Upper lobe of left lung (tissue), 6 donors: ENCODE results near the gene CLCA2. TPM values are rescaled to one million over a fixed set of nuclear protein-coding genes. Genes with fewer than 3 reads are reported as not detected.
A peak's percentile ranks its signal among the peaks of the same experiment; 100 is the strongest.

Experiments used
- ATAC-seq, 2 donors: fragments of 200-7000 bp; cut with Tn5 transposase; one replicate each; pipeline ENCODE4 v1.9.1; 2022; ENCODE audit warnings: mild to moderate bottlenecking in 2 of 2, moderate library complexity in 2 of 2; ENCODE audit not compliant: low FRiP score in 2 of 2
- DNase-seq, 2 donors: peaks; one replicate each; pipeline ENCODE4 v3.0.0-alpha.2; 2019 to 2020
- H3K27ac ChIP-seq, 4 donors: fragments of 200-600 bp; sonication (generic); one replicate each; pipeline ENCODE4 v1.5.1; 2016 to 2019
- H3K27me3 ChIP-seq, 4 donors: fragments of 200-600 bp; sonication (generic); one replicate each; pipeline ENCODE4 v1.5.1; 2017 to 2019
- H3K36me3 ChIP-seq, 4 donors: fragments of 200-600 bp; sonication (generic); one replicate each; pipeline ENCODE4 v1.5.1; 2016 to 2019
- H3K4me1 ChIP-seq, 4 donors: fragments of 200-600 bp; sonication (generic); one replicate each; pipeline ENCODE4 v1.5.1; 2018 to 2019
- H3K4me3 ChIP-seq, 4 donors: fragments of 200-600 bp; sonication (generic); one replicate each; pipeline ENCODE4 v1.5.1; 2017 to 2019; ENCODE audit warnings: mild to moderate bottlenecking in 2 of 4, moderate library complexity in 1 of 4
- H3K9me3 ChIP-seq, 4 donors: fragments of 200-600 bp; sonication (generic); one replicate each; pipeline ENCODE4 v1.5.1; 2018 to 2019
- EP300 ChIP-seq, 4 donors: sonication (generic); formaldehyde crosslinking; IDR thresholded peaks; one replicate each; pipeline ENCODE4 v1.5.1; 2017; ENCODE audit warnings: antibody characterized with exemption in 4 of 4, control low read depth in 2 of 4
- POLR2A ChIP-seq, 4 donors: fragments of 450-650 bp; IDR thresholded peaks; one replicate each; pipeline ENCODE4 v1.5.1; 2016 to 2017; ENCODE audit warnings: antibody characterized with exemption in 4 of 4, mild to moderate bottlenecking in 2 of 4
- POLR2AphosphoS5 ChIP-seq, 2 donors: sonication (generic); formaldehyde crosslinking; IDR thresholded peaks; one replicate each; pipeline ENCODE4 v1.5.1; 2017; ENCODE audit warnings: antibody characterized with exemption in 2 of 2
- WGBS, 2 donors: methylation state at CpG; one replicate each; pipeline ENCODE4 v1.1.5; 2017 to 2018; 5-methylcytosine and 5-hydroxymethylcytosine counted together
- total RNA-seq, 6 donors: library from RNA; depleted of rRNA in 4 of 6; stranded (reverse); fragments of >200 nt in 4 of 6; gene quantifications; one replicate each; pipeline versions ENCODE4 v1.1.0 to v1.2.1, GENCODE V29; 2016 to 2021
- TF ChIP-seq, protein P1 (sequence below), 6 experiments: fragments of 450-650 bp in 4 of 6; fragments of 200-600 bp in 2 of 6; sonication (generic) in 2 of 6; IDR thresholded peaks; one replicate each; pipeline ENCODE4 v1.5.1; 2016 to 2019; ENCODE audit warnings: antibody characterized with exemption in 6 of 6
- donor health status: DM: no; HTN: no; CAD: no; lungs with moderate emphysema.
- donor health status: DM: no; HTN: yes; CAD: no; lungs with severe emphysema.

Gene CLCA2
- total RNA-seq, 6 donors from 2014 or later, result 0.57 to 5.3 (median 0.61) TPM; not detected in 3

DNA sequence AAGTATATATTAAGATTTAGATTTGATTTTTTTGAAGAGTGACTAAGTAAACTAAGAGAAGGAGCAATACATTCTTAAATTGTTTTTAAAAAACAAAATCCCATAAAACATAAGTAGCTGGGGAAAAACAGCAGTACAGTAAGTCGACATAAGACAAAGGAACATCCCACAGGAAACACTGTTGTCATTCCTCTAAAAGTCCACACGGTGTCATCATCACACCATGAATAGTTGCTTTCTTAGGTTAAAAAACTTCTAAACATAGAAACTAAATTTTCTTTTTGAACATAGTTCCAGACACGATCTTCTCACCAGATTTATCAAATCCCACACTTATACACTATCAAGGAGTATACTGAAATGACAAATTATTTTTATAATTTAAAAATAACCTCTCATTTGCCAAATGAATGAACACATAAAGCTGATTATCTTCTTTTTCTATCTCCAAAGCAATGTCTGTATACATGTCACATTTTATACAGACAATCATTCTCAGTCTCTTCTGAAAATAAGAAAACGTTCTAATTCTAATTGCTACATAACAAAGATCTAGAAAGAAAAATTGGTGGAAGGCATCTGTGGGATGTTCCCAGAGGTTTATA is 43.6 kb upstream of the CLCA2 start:
- 8 to 9% methylated on average over 4 of the region's 4 CpGs for WGBS, 2 donors
- Histone ChIP-seq H3K27me3 (no peaks in the 10 kb centered on the region), H3K27ac (no peak overlapping the region), H3K36me3 (peaks cover 0 to 10% (median 0%) of the 10 kb centered on the region in 4 donors), H3K9me3 (peaks cover 0 to 6% (median 0%) of the 10 kb centered on the region in 4 donors), H3K4me3 (peak overlapping the region in 1 of 4 donors; percentile 3), H3K4me1 (peaks cover 0 to 19% (median 8%) of the 10 kb centered on the region in 4 donors)
- no peak for DNase-seq
- no peak for TF ChIP-seq EP300 (IDR thresholded peaks at IDR 0.05)
- TF ChIP-seq, protein P1, sequence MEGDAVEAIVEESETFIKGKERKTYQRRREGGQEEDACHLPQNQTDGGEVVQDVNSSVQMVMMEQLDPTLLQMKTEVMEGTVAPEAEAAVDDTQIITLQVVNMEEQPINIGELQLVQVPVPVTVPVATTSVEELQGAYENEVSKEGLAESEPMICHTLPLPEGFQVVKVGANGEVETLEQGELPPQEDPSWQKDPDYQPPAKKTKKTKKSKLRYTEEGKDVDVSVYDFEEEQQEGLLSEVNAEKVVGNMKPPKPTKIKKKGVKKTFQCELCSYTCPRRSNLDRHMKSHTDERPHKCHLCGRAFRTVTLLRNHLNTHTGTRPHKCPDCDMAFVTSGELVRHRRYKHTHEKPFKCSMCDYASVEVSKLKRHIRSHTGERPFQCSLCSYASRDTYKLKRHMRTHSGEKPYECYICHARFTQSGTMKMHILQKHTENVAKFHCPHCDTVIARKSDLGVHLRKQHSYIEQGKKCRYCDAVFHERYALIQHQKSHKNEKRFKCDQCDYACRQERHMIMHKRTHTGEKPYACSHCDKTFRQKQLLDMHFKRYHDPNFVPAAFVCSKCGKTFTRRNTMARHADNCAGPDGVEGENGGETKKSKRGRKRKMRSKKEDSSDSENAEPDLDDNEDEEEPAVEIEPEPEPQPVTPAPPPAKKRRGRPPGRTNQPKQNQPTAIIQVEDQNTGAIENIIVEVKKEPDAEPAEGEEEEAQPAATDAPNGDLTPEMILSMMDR (IDR thresholded peaks at IDR 0.05), result peak; percentile 61 to 85 (median 81)
- peak; percentile 61 to 93 for ATAC-seq

DNA sequence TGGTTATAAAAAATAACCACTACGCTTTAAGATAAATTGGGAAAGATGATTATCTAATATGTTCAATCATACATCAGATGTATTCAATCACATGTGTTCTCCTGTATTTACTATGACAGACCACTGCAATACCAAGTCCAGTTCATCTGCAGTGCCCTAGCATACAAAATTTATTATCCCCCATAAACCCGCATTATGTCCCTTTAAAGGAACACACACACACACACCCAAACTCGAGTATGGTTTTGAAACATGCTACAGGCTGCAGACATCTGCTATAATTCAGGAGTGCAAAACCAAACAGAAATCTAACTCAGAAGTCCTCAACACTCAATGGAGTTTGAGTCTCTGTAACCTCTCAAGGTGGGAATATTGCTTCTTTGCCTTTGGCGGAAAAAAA is 42.7 kb upstream of the CLCA2 start:
- peaks cover 0 to 19% (median 8%) of the 10 kb centered on the region in 4 donors for H3K4me1 ChIP-seq
- ATAC-seq (peak in 1 of 2 donors; percentile 44), DNase-seq (no peak)
- peaks cover 0 to 6% (median 0%) of the 10 kb centered on the region in 4 donors for H3K9me3 ChIP-seq
- no peak for TF ChIP-seq POLR2A (IDR thresholded peaks at IDR 0.05)
- no peak for TF ChIP-seq POLR2AphosphoS5 (IDR thresholded peaks at IDR 0.05)
- no peak for TF ChIP-seq EP300 (IDR thresholded peaks at IDR 0.05)
- whole genome bisulfite sequencing, 2 donors, result 66 to 70% methylated on average over 4 of the region's 4 CpGs
- H3K4me3 ChIP-seq, result no peak overlapping the region
- peak overlapping the region in 1 of 4 donors; percentile 60 for H3K27ac ChIP-seq
- H3K36me3 ChIP-seq, result peaks cover 0 to 5% (median 0%) of the 10 kb centered on the region in 4 donors
- no peaks in the 10 kb centered on the region for H3K27me3 ChIP-seq

DNA sequence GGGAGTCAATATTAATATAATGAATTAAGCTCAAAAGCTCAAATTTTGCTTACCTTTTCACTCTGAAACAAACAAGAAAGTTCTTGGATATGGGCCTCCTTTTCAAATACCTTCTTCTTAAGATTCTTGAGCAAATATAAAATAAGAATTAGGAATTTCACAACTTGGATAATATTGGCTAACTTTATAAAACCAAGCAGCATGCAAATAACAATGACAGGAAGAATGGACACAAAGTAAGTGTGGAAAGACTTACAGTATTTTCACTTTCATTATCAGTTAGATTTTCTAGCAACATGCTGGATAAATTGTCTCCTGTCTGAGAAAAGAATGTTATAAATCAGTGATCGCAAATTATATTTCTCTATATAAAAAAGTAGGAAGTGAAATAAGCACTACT is 41.1 kb upstream of the CLCA2 start:
- 41 to 45% methylated on average over 1 of the region's 1 CpG for WGBS, 2 donors

DNA sequence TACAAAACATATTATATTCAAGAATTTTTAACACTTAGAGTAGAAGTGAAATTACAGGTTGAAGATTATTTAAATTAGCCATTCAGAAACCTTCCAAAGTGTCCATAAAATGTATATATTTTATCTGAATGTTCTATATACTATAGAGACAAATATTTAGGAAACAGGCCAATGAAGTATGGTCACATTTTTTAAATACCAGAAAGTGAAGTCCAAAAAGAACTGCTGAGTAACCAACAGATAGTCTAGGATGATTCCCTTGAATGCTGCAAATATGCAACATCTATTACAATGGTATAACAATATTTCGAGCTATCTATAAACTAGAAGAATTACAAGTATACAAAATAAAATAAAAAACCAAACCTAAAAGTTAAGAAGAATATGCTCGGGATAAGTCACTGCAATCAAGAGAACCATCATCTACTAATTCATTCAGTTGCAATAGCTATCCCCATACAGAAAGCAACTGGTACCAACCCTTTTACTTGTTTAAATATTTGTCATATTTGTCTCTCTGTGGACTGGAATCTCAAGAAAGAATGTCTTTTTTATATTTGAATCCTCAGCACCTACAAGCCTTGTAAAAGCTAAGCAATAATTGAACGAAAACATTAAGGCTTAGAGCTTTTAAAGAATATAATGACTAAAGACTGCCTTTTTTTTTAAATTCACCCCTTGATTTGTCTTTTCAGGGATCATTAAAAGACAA is 35.9 kb upstream of the CLCA2 start:
- no peak overlapping the region for H3K4me3 ChIP-seq
- no peaks in the 10 kb centered on the region for H3K9me3 ChIP-seq
- no peak for ATAC-seq
- H3K27me3 ChIP-seq, result no peaks in the 10 kb centered on the region
- no peaks in the 10 kb centered on the region for H3K36me3 ChIP-seq
- peak overlapping the region in 1 of 4 donors; percentile 54 for H3K27ac ChIP-seq
- no peak for DNase-seq
- TF ChIP-seq POLR2A (IDR thresholded peaks at IDR 0.05) (no peak), EP300 (IDR thresholded peaks at IDR 0.05) (no peak), POLR2AphosphoS5 (IDR thresholded peaks at IDR 0.05) (no peak)
- TF ChIP-seq, protein P1 (IDR thresholded peaks at IDR 0.05), result no peak
- peaks cover under 1 to 23% (median 13%) of the 10 kb centered on the region in 4 donors for H3K4me1 ChIP-seq
- 87 to 89% methylated on average over 3 of the region's 3 CpGs for WGBS, 2 donors

More for the DNA sequence above, 41.1 kb upstream of the CLCA2 start:
- H3K27ac ChIP-seq, result peak overlapping the region in 2 of 4 donors; percentile 60 to 67
- no peaks in the 10 kb centered on the region for H3K27me3 ChIP-seq
- H3K9me3 ChIP-seq, result no peaks in the 10 kb centered on the region
- peak overlapping the region in 2 of 4 donors; percentile 14 to 23 for H3K4me3 ChIP-seq
- peaks cover 0 to 19% (median 8%) of the 10 kb centered on the region in 4 donors for H3K4me1 ChIP-seq
- TF ChIP-seq, protein P1 (IDR thresholded peaks at IDR 0.05), result no peak
- TF ChIP-seq POLR2A (IDR thresholded peaks at IDR 0.05), result no peak
- TF ChIP-seq EP300 (IDR thresholded peaks at IDR 0.05), result no peak
- TF ChIP-seq POLR2AphosphoS5 (IDR thresholded peaks at IDR 0.05), result no peak
- ATAC-seq (no peak), DNase-seq (no peak)
- peaks cover 0 to 5% (median 0%) of the 10 kb centered on the region in 4 donors for H3K36me3 ChIP-seq

DNA sequence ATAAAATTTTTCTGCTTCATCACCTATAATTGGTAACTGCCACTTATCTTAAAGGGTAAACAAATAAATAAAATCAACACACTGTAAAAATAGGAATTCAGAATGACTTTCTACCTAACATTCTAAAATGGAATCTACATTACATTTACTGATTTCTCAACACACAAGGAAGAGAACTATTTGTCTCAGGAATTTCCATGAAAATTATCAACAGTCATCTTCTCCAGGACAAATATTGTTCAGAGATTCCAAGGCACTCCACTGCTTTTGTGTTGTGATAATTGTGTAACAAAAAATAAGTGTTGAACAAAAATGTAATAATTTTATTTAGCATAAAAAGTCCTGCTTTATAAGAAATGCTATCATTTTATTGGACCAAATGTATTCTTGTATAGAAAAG is 35.2 kb upstream of the CLCA2 start:
- TF ChIP-seq POLR2AphosphoS5 (IDR thresholded peaks at IDR 0.05) (no peak), POLR2A (IDR thresholded peaks at IDR 0.05) (no peak), EP300 (IDR thresholded peaks at IDR 0.05) (no peak)
- TF ChIP-seq, protein P1 (IDR thresholded peaks at IDR 0.05), result no peak
- H3K27me3 ChIP-seq, result no peaks in the 10 kb centered on the region
- H3K36me3 ChIP-seq, result no peaks in the 10 kb centered on the region
- peak overlapping the region in 3 of 4 donors; percentile 22 to 54 (median 54) for H3K27ac ChIP-seq
- H3K4me1 ChIP-seq, result peaks cover 8 to 26% (median 12%) of the 10 kb centered on the region in 4 donors
- no peak for ATAC-seq
- H3K4me3 ChIP-seq, result no peak overlapping the region
- H3K9me3 ChIP-seq, result no peaks in the 10 kb centered on the region
- no peak for DNase-seq
